Stomach smooth muscle (tissue), 2 donors: ENCODE results near the gene CXCR3.
"Not testable (repeated sequence)": the region's sequence is repeated elsewhere in the genome, so short reads cannot be mapped to it uniquely, and the experiment has no call there.

Experiments
- H3K27ac ChIP-seq: one replicate; pipeline ENCODE4 v1.7.0; 2013; ENCODE audit warnings: mild to moderate bottlenecking, low read length, inconsistent platforms
- H3K27me3 ChIP-seq, 2 donors: one replicate each; pipeline ENCODE4 v1.7.0; 2013; ENCODE audit warnings: low read length in 2 of 2; ENCODE audit not compliant: insufficient read depth in 2 of 2, control insufficient read depth in 1 of 2
- H3K36me3 ChIP-seq, 2 donors: one replicate each; pipeline ENCODE4 v1.7.0; 2013; ENCODE audit warnings: low read length in 2 of 2; ENCODE audit not compliant: control insufficient read depth in 2 of 2, insufficient read depth in 2 of 2
- H3K4me1 ChIP-seq: one replicate; pipeline ENCODE4 v1.7.0; 2013; ENCODE audit warnings: low read length; ENCODE audit not compliant: control insufficient read depth, insufficient read depth
- H3K4me3 ChIP-seq, 2 donors: one replicate each; pipeline ENCODE4 v1.7.0; 2013; ENCODE audit warnings: low read length in 2 of 2
- H3K9ac ChIP-seq, 2 donors: one replicate each; pipeline ENCODE4 v1.7.0; 2013; ENCODE audit warnings: low read length in 2 of 2, mild to moderate bottlenecking in 1 of 2
- H3K9me3 ChIP-seq, 2 donors: one replicate each; pipeline ENCODE4 v1.7.0; 2013; ENCODE audit warnings: low read length in 2 of 2; ENCODE audit not compliant: control insufficient read depth in 2 of 2
- donor health status: healthy.
- donor health status: Pancreatic carcinoma.

The CXCR3 gene

DNA sequence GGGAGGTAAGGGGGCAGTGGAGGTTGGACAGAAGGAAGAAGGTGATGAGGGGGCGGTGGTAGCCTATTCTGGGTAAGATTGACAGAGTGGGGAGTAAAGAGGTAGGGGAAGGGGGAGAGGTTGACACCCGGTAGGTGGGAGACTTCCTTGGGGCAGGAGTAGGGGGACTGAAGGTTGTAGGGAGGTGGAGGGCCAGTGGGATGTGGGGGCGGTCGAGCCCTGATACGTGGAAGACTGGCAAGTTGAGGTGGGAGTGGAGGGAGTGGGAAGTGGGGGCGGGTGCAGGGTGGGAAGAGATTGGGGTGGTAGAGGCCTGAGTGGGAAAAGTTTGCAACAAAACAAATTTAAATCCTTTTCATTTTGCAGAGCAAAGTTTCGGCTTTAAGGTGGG, 38.3 kb downstream of the CXCR3 start:
- Histone ChIP-seq H3K27me3 (peaks cover 0 to 2% of the 10 kb centered on the region in 2 donors), H3K27ac (no peak overlapping the region), H3K4me1 (no peaks in the 10 kb centered on the region), H3K4me3 (no peak overlapping the region), H3K9me3 (no peaks in the 10 kb centered on the region), H3K36me3 (peaks cover 6 to 9% of the 10 kb centered on the region in 2 donors), H3K9ac (no peak overlapping the region)

DNA sequence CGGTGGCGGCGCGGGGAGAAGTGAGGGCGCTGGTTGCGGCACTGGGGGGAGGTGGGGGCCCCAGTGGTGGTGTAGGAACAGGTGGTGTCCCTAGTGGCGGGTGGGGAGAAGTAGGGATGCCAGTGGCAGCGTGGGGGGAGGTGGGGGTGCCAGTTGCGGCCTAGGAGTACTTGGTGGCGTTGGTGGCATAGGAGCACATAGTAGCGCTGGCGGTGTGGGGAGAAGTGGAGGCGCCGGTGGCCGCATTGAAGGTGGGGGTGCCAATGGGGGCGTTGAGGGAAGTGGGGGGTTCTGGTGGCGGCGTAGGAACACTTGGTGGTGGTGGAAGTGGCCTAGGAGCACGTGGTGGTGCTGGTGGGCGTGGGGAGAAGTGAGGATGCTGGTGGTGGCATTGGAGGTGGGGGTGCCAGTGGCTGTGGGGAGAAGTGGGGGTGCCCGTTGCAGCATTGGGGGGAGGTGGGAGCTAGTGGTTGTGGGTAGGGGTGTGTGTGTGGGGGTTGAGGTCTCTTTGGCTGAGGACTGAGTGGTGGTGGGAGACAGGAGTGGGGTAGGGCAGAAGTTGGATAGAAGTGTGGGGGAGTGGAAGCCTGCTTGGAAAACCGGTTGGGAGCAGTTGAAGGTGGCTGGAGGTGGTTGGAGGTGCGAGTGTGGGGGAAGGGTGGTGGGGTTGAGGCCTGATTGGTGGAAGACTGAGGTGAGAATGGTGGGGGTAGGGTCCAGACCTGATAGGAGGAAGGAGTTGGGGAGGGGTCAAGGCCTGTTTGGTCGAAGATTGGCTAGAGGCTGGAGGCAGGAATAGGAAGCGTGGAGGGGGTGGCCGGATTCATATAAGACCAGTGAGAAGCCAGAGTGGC, 38.9 kb downstream of the CXCR3 start:
- Histone ChIP-seq H3K4me3 (no peak overlapping the region), H3K27me3 (peaks cover 0 to 2% of the 10 kb centered on the region in 2 donors), H3K9ac (no peak overlapping the region), H3K27ac (no peak overlapping the region), H3K36me3 (peaks cover 7 to 11% of the 10 kb centered on the region in 2 donors), H3K4me1 (no peaks in the 10 kb centered on the region), H3K9me3 (no peaks in the 10 kb centered on the region)

DNA sequence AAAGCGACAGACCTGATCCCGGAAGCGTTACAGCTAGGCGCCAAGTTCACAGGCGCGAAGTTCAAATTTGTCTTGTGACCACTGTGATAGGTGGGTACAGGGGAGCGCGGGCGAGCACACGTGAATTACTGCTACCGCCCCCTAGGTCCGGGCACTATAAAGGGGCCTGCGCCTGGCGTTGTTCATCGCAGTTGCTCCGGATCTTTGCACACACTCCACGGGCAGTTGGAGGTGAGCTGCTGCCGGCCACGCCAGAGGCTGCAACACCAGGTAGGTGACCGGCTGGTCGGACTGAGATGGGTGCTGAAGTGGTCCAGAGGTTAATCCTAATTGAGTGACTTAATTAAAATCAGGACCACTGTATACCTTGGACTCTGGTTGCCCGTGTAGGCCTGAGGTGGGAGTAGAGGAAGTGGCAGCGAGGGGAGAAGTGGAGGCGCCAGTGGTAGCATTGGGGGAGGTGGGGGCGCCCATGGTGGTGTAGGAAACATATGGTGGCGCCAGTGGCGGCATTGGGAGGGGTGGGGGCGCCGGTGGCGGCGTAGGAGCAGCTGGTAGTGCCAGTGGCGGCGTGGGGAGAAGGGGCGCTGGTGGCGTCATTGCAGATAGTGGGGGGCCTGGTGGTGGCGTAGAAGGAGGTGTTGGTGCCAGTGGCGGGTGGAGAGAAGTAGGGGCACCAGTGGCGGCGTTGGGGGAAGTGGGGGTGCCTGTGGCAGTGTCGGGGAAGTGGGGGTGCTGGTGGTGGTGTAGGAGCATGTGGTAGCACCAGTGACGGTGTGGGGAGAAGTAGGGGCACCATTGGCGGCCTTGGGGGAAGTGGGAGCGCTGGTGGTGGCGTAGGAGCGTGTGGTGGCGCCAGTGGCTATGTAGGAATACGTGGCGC, 39.8 kb downstream of the CXCR3 start, which contains the start of gene GCNA:
TSS of gene GCNA (plus strand) at position 185 of the 883 bp plus-strand sequence. CDS start 2,385 bp downstream, outside the sequence.
- H3K27ac ChIP-seq = no peak within 1 kb of the TSS
- H3K36me3 ChIP-seq = peaks cover 11 to 15% of the 10 kb centered on the region in 2 donors
- H3K9ac ChIP-seq = no peak within 1 kb of the TSS
- H3K9me3 ChIP-seq = no peaks in the 10 kb centered on the region
- no peaks in the 10 kb centered on the region for H3K4me1 ChIP-seq
- no peak within 1 kb of the TSS for H3K4me3 ChIP-seq
- H3K27me3 ChIP-seq = peaks cover 0 to 2% of the 10 kb centered on the region in 2 donors

DNA sequence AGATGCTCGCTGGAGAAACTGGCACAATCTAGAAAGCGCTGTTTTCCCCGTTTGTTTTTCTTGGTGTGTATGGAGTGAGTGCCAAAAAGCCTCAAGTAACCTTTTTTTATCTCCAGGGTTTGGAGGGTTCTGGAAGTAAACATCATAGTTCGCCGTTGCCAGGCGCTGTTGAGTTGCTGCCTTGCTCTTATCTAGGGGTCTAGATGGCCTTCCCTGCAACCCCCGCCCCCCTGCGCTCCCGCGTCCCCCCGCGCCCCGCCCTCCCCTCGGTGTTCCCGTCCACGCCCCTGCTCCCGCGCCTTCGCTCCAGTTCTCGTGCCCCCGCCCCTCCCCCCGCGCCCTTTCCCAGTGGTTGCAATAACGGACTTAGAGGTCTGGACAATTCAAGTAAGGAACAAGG, 40.6 kb downstream of the CXCR3 start:
- peaks cover 0 to 2% of the 10 kb centered on the region in 2 donors for H3K27me3 ChIP-seq
- H3K27ac ChIP-seq = no peak overlapping the region
- peaks cover 14 to 19% of the 10 kb centered on the region in 2 donors for H3K36me3 ChIP-seq
- no peaks in the 10 kb centered on the region for H3K4me1 ChIP-seq
- no peak overlapping the region for H3K4me3 ChIP-seq
- no peak overlapping the region for H3K9ac ChIP-seq
- H3K9me3 ChIP-seq = no peaks in the 10 kb centered on the region

DNA sequence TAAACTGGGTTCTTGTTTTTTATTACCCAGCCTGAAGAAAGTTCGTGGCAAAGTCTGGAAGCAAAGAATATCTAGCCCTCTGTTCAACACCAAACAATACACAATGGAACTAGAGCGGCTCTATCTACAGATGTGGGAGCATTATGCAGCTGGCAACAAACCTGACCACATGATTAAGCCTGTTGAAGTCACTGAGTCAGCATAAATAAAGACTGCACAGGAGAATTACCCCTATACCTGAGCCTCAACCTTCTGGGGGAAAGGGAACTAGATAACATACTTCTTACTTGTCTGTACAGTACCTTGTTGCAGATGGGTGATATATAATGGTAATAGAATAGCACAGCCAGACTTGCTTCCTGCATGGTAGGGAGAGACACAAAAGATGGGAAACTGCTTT, 44.7 kb downstream of the CXCR3 start:
- Histone ChIP-seq H3K9me3 (no peaks in the 10 kb centered on the region), H3K27me3 (peaks cover 0 to 2% of the 10 kb centered on the region in 2 donors), H3K36me3 (peaks cover 14 to 19% of the 10 kb centered on the region in 2 donors), H3K4me3 (no peak overlapping the region), H3K27ac (no peak overlapping the region), H3K4me1 (no peaks in the 10 kb centered on the region), H3K9ac (no peak overlapping the region)

DNA sequence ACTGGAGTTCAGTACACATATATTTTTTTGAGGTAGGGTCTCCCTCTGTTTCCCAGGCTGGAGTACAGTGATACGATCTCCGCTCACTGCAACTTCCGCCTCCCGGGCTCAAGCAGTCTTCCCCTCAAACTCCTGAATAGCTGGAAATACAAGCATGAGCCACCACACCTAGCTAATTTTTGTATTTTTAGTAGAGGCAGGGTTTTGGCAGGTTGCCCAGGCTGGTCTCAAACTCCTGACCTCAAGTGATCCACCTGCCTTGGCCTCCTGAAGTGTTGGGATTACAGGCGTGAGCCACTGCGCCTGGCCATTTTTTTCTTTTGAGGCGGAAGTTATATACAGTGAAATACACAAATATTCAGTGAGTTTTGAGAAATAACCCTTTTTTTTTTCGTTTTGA, 46.9 kb downstream of the CXCR3 start:
- H3K9me3 ChIP-seq, H3K27me3 ChIP-seq, H3K4me3 ChIP-seq, H3K27ac ChIP-seq, H3K4me1 ChIP-seq, H3K9ac ChIP-seq: not testable (repeated sequence)
- peaks cover 14 to 21% of the 10 kb centered on the region in 2 donors for H3K36me3 ChIP-seq
